GM12801 (cell line): ENCODE measurements around the gene BORCS5.

ENCODE experiments used
- CTCF ChIP-seq: IDR thresholded peaks from one replicate; pipeline ENCODE4 v1.5.1; 2011; ENCODE audit warnings: control low read depth; ENCODE audit not compliant: insufficient read length; ENCODE audit errors: extremely low read depth

Gene BORCS5

GRCh38 chr12:12449533-12450025 is 92.7 kb downstream of the BORCS5 start:
- no peak for TF ChIP-seq CTCF

GRCh38 chr12:12450043-12450471 is 93.2 kb downstream of the BORCS5 start:
- no peak for TF ChIP-seq CTCF

GRCh38 chr12:12451098-12451497 is 94.2 kb downstream of the BORCS5 start:
- no peak for TF ChIP-seq CTCF

- TF ChIP-seq CTCF: no peak
These were observed 95.5 kb downstream of the BORCS5 start for GRCh38 chr12:12452326-12452902.

- TF ChIP-seq CTCF: no peak
These were observed 96.8 kb downstream of the BORCS5 start for GRCh38 chr12:12453635-12454034.

- TF ChIP-seq CTCF: no peak
These were observed 97.4 kb downstream of the BORCS5 start for GRCh38 chr12:12454315-12454714.

GRCh38 chr12:12456637-12457036 is 99.8 kb downstream of the BORCS5 start:
- no peak for TF ChIP-seq CTCF
